Stimulated activated naive B cell treated with anti-CD40 and anti-IgM and Interleukin-4, amounts not matched to agents 10 μg/mL and 1 μg/mL and 100 μg/mL, for 72 hours (primary cell): Measurements from ENCODE around the gene SMAP2.
A peak's percentile ranks its signal among the peaks of the same experiment; 100 is the strongest.
"Not testable (repeated sequence)": the region's sequence is repeated elsewhere in the genome, so short reads cannot be mapped to it uniquely, and the experiment has no call there.

Source experiments
- ATAC-seq, 2 donors: fragments of 150-1000 bp; cut with Tn5 transposase; replicated peaks; 2 replicates each; pipeline ENCODE4 v1.10.0; 2021; ENCODE audit warnings: moderate library complexity in 1 of 2
- DNase-seq: peaks from one replicate; pipeline ENCODE4 v3.0.0; 2021
- H3K27ac Mint-ChIP-seq: one replicate; pipeline ENCODE4 v1.8.0; 2022; ENCODE audit warnings: mild to moderate bottlenecking, mixed read lengths
- H3K27me3 Mint-ChIP-seq, 2 donors: one replicate each; pipeline ENCODE4 v1.8.0; 2022; ENCODE audit warnings: mixed read lengths in 2 of 2
- H3K36me3 Mint-ChIP-seq, 2 donors: one replicate each; pipeline ENCODE4 v1.8.0; 2022; ENCODE audit warnings: mixed read lengths in 2 of 2, mild to moderate bottlenecking in 1 of 2
- H3K4me1 Mint-ChIP-seq, 2 donors: one replicate each; pipeline ENCODE4 v1.8.0; 2022; ENCODE audit warnings: mixed read lengths in 2 of 2, mild to moderate bottlenecking in 1 of 2
- H3K4me3 Mint-ChIP-seq, 2 donors: one replicate each; pipeline ENCODE4 v1.8.0; 2022; ENCODE audit warnings: mild to moderate bottlenecking in 2 of 2, mixed read lengths in 2 of 2, moderate library complexity in 1 of 2
- H3K9me3 Mint-ChIP-seq, 2 donors: one replicate each; pipeline ENCODE4 v1.8.0; 2022; ENCODE audit warnings: mixed read lengths in 2 of 2, mild to moderate bottlenecking in 1 of 2

The SMAP2 gene

GRCh38 chr1:40382601-40383000, 9.1 kb downstream of the SMAP2 start:
- no peak for DNase-seq
- H3K27ac Mint-ChIP-seq: peak overlapping the region; percentile 99
- no peaks in the 10 kb centered on the region for H3K27me3 Mint-ChIP-seq
- H3K4me1 Mint-ChIP-seq: peaks cover 47 to 74% of the 10 kb centered on the region in 2 donors
- ATAC-seq: no peak
- H3K4me3 Mint-ChIP-seq: peak overlapping the region; percentile 80 to 85
- peaks cover 45 to 52% of the 10 kb centered on the region in 2 donors for H3K36me3 Mint-ChIP-seq
- H3K9me3 Mint-ChIP-seq: no peaks in the 10 kb centered on the region

DNA sequence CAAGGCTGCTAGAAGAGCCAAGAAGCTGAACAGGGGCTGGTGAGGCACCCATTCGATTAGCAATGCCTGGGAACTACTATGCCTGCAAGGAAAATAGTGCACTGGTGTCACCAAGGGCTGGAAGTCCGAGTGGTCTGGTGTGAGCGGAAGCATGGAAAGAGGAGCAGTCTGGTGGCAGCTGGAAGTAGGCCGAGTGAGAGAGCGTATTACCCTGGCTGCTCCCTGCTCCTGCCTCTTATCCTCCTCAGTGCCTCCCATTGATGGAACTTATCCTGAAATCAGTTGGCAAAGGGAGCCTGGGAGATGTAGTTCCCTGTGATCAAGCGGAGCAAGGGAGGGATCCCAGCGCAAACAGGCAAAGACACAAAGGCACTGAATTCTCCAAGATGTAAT, 9.6 kb downstream of the SMAP2 start:
- Mint-ChIP-seq H3K4me1 (peaks cover 46 to 72% of the 10 kb centered on the region in 2 donors), H3K27ac (peak overlapping the region; percentile 99), H3K9me3 (no peaks in the 10 kb centered on the region), H3K27me3 (no peaks in the 10 kb centered on the region), H3K36me3 (peaks cover 45 to 51% of the 10 kb centered on the region in 2 donors), H3K4me3 (peak overlapping the region; percentile 75 to 80)
- no peak for ATAC-seq
- no peak for DNase-seq

GRCh38 chr1:40383488-40384412, 10.2 kb downstream of the SMAP2 start:
- ATAC-seq: no peak
- no peak for DNase-seq
- Mint-ChIP-seq H3K9me3 (no peaks in the 10 kb centered on the region), H3K27me3 (no peaks in the 10 kb centered on the region), H3K27ac (peak overlapping the region; percentile 99), H3K4me1 (peaks cover 52 to 72% of the 10 kb centered on the region in 2 donors), H3K4me3 (peak overlapping the region; percentile 80 to 85), H3K36me3 (peaks cover 43 to 51% of the 10 kb centered on the region in 2 donors)

- Mint-ChIP-seq H3K4me3 (peak overlapping the region; percentile 80 to 85), H3K36me3 (peaks cover 45 to 54% of the 10 kb centered on the region in 2 donors), H3K27ac (peak overlapping the region; percentile 99), H3K4me1 (peaks cover 58 to 74% of the 10 kb centered on the region in 2 donors), H3K27me3 (no peaks in the 10 kb centered on the region), H3K9me3 (no peaks in the 10 kb centered on the region)
- DNase-seq (no peak), ATAC-seq (no peak)
These were observed 10.9 kb downstream of the SMAP2 start for GRCh38 chr1:40384413-40384762.

GRCh38 chr1:40384887-40385286, 11.4 kb downstream of the SMAP2 start:
- peak overlapping the region; percentile 99 for H3K27ac Mint-ChIP-seq
- peaks cover 46 to 57% of the 10 kb centered on the region in 2 donors for H3K36me3 Mint-ChIP-seq
- peaks cover 63 to 79% of the 10 kb centered on the region in 2 donors for H3K4me1 Mint-ChIP-seq
- ATAC-seq: peak in 1 of 2 donors; percentile 6
- no peak for DNase-seq
- H3K9me3 Mint-ChIP-seq: no peaks in the 10 kb centered on the region
- peak overlapping the region; percentile 80 to 85 for H3K4me3 Mint-ChIP-seq
- no peaks in the 10 kb centered on the region for H3K27me3 Mint-ChIP-seq

DNA sequence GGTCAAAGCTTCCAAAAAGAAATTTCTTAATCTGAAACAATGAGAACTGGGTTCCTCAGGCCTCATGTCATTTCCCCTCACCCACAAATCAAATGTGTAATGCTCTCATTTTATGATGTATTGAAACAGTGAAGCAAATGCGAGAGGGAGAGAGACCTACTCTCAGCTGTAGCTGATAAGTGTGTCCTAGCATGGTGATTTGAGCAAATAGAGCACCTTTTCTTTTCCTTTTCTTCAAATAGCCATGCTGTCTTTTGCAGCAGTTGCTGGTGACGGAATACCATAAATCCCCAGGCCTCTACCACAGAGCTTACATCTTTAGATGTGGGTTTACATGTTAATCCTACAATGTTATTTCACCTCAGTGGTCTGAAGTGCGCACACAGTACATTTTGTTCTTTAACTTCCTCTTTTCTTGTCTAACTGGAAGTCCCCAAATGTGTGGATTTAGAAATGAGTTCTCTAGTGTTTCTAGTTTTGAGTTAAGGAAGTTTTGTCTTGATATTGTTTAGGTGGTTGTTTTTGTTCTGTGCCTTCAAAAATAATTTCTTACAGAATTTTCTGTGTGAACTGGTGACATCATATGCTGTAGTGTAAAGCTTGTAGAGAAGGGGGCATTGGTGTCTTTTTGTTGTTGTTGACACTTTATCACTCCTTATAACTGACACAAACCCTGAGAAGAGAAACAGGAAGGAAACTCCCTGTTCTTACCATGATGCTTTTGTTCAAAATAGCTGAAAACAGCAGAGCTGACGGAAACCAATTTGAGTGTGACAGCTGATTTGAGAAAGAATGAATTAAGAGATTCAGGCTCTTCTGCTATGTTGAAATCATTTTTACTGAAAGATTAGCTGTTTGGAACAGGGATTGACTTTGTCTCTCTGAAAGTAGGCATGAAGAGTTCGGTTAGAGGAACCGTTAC, 12.2 kb downstream of the SMAP2 start:
- Mint-ChIP-seq H3K27me3 (no peaks in the 10 kb centered on the region), H3K4me1 (peaks cover 69 to 84% of the 10 kb centered on the region in 2 donors), H3K4me3 (peak overlapping the region; percentile 80 to 85), H3K9me3 (no peaks in the 10 kb centered on the region), H3K36me3 (peaks cover 52 to 62% of the 10 kb centered on the region in 2 donors), H3K27ac (peak overlapping the region; percentile 99)
- ATAC-seq (peak; percentile 80 to 85), DNase-seq (peak; percentile 75)

GRCh38 chr1:40386359-40386723, 12.8 kb downstream of the SMAP2 start:
- peaks cover 57 to 63% of the 10 kb centered on the region in 2 donors for H3K36me3 Mint-ChIP-seq
- no peaks in the 10 kb centered on the region for H3K9me3 Mint-ChIP-seq
- H3K4me1 Mint-ChIP-seq: peaks cover 68 to 84% of the 10 kb centered on the region in 2 donors
- no peaks in the 10 kb centered on the region for H3K27me3 Mint-ChIP-seq
- H3K27ac Mint-ChIP-seq: peak overlapping the region; percentile 99
- DNase-seq (no peak), ATAC-seq (no peak)
- H3K4me3 Mint-ChIP-seq: peak overlapping the region; percentile 77 to 85

DNA sequence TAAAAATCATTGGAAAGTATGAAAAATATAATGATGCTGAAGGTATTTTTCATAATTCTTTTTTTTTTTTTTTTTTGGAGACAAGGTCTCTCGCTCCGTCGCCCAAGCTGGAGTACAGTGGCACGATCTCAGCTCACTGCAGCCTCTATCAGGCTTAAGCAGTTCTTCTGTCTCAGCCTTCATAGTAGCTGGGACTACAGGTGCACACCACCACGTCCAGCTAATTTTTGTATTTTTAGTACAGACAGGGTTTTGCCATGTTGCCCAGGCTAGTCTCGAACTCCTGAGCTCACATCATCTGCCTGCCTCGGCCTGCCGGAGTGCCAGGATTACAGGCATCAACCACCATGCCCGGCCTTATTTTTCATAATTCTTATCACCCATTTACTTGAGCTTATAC, 13.3 kb downstream of the SMAP2 start:
- ATAC-seq (no peak), DNase-seq (no peak)
- peak overlapping the region; percentile 99 for H3K27ac Mint-ChIP-seq
- no peaks in the 10 kb centered on the region for H3K27me3 Mint-ChIP-seq
- H3K36me3 Mint-ChIP-seq: peaks cover 56 to 66% of the 10 kb centered on the region in 2 donors
- H3K9me3 Mint-ChIP-seq: no peaks in the 10 kb centered on the region
- H3K4me3 Mint-ChIP-seq: peak overlapping the region; percentile 70 to 77
- H3K4me1 Mint-ChIP-seq: peaks cover 67 to 84% of the 10 kb centered on the region in 2 donors

GRCh38 chr1:40387381-40388306, 14.1 kb downstream of the SMAP2 start:
- not testable (repeated sequence) for DNase-seq, H3K27me3 Mint-ChIP-seq, H3K9me3 Mint-ChIP-seq, ATAC-seq
- Mint-ChIP-seq H3K4me1 (peaks cover 66 to 84% of the 10 kb centered on the region in 2 donors), H3K36me3 (peaks cover 51 to 61% of the 10 kb centered on the region in 2 donors), H3K27ac (peak overlapping the region; percentile 99), H3K4me3 (peak overlapping the region; percentile 76 to 78)

DNA sequence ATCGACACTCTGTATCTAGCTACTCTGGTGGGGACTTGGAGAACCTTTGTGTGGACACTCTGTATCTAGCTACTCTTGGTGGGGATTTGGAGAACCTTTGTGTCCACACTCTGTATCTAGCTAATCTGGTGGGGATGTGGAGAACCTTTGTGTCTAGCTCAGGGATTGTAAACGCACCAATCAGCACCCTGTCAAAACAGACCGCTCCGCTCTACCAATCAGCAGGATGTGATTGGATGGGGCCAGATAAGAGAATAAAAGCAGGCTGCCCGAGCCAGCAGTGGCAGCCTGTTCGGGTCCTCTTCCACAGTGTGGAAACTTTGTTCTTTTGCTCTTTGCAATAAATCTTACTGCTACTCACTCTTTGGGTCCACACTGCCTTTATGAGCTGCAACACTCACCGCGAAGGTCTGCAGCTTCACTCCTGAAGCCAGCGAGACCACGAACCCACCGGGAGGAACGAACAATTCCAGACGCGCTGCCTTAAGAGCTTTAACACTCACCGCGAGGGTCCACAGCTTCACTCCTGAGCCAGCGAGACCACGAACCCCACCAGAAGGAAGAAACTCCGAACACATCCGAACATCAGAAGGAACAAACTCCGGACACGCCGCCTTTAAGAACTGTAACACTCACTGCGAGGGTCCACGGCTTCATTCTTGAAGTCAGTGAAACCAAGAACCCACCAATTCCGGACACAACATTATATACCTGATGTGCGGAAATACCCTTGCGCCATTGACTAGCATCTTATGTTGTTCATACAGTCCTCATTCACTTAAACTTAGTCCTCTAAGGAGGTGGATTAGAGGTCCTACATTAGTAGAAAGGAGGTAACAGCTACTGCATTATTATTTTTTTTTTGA, 15.2 kb downstream of the SMAP2 start:
- DNase-seq, ATAC-seq, H3K9me3 Mint-ChIP-seq, H3K27me3 Mint-ChIP-seq: not testable (repeated sequence)
- Mint-ChIP-seq H3K4me1 (peaks cover 60 to 85% of the 10 kb centered on the region in 2 donors), H3K36me3 (peaks cover 46 to 56% of the 10 kb centered on the region in 2 donors), H3K4me3 (peak overlapping the region; percentile 76 to 78), H3K27ac (peak overlapping the region; percentile 99)

DNA sequence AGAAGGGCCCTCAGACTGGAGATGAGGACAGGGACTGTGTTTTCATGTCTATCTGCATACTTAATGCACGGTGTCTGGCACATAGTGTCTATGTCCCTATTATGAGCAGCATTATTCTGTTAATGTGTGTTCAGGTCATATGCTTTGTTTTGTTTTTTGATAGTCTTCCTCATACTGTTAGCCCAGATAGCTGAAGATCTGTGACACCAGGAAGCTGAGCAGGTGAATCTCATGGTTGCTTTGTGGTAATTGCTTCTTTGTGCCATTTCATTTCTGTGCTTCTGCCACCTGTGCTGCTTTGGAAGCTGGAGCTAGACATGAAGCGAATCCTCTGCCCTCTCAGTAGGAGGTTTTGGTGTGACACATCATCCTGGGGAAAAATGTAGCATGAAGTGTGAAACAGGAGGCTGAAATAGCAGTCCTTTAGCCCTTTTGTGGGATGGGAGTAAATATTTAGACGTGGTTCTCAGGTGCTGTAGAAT, 15.8 kb downstream of the SMAP2 start:
- peaks cover 39 to 57% of the 10 kb centered on the region in 2 donors for H3K36me3 Mint-ChIP-seq
- DNase-seq (no peak), ATAC-seq (no peak)
- H3K4me3 Mint-ChIP-seq: peak overlapping the region; percentile 76 to 78
- peak overlapping the region; percentile 99 for H3K27ac Mint-ChIP-seq
- H3K4me1 Mint-ChIP-seq: peaks cover 59 to 85% of the 10 kb centered on the region in 2 donors
- peaks cover 0 to 1% of the 10 kb centered on the region in 2 donors for H3K9me3 Mint-ChIP-seq
- H3K27me3 Mint-ChIP-seq: no peaks in the 10 kb centered on the region

- Mint-ChIP-seq H3K4me3 (peak overlapping the region; percentile 54 to 60), H3K36me3 (peaks cover 42 to 57% of the 10 kb centered on the region in 2 donors), H3K27ac (peak overlapping the region; percentile 99), H3K9me3 (peaks cover 0 to 5% of the 10 kb centered on the region in 2 donors), H3K27me3 (no peaks in the 10 kb centered on the region), H3K4me1 (peaks cover 61 to 85% of the 10 kb centered on the region in 2 donors)
- ATAC-seq (no peak), DNase-seq (no peak)
These were observed 16.5 kb downstream of the SMAP2 start for GRCh38 chr1:40389871-40390560.
